WI38 (cell line): ENCODE results near the gene STBD1.

Experiments used
- H3K4me3 ChIP-seq: 2 replicates; pipeline ENCODE4 v1.5.1; 2011; ENCODE audit warnings: low read depth, mild to moderate bottlenecking, control low read depth, low read length
- CTCF ChIP-seq: IDR thresholded peaks from 2 replicates; pipeline ENCODE4 v1.5.1; 2012; ENCODE audit warnings: low read depth, mild to moderate bottlenecking, control low read depth, low read length

The STBD1 gene

GRCh38 chr4:76270244-76271175 is 36.0 kb upstream of the STBD1 start:
- TF ChIP-seq CTCF, result no peak
- H3K4me3 ChIP-seq, result no peak overlapping the region

GRCh38 chr4:76271248-76271647 is 35.3 kb upstream of the STBD1 start:
- no peak overlapping the region for H3K4me3 ChIP-seq
- no peak for TF ChIP-seq CTCF

GRCh38 chr4:76272073-76272472 is 34.5 kb upstream of the STBD1 start:
- TF ChIP-seq CTCF, result no peak
- H3K4me3 ChIP-seq, result no peak overlapping the region

GRCh38 chr4:76272582-76272981 is 34.0 kb upstream of the STBD1 start:
- no peak for TF ChIP-seq CTCF

GRCh38 chr4:76272999-76273398 is 33.5 kb upstream of the STBD1 start:
- no peak for TF ChIP-seq CTCF
- no peak overlapping the region for H3K4me3 ChIP-seq

More at GRCh38 chr4:76272582-76272981, 34.0 kb upstream of the STBD1 start:
- H3K4me3 ChIP-seq, result no peak overlapping the region

- no peak for TF ChIP-seq CTCF
- no peak overlapping the region for H3K4me3 ChIP-seq
These were observed 30.9 kb upstream of the STBD1 start for GRCh38 chr4:76275486-76276124.

GRCh38 chr4:76276813-76277212 is 29.7 kb upstream of the STBD1 start:
- H3K4me3 ChIP-seq, result no peak overlapping the region
- TF ChIP-seq CTCF, result no peak
